Measurements from ENCODE around the gene WARS2.

WARS2 gene

GRCh38 chr1:118997225-118997624 is 143.2 kb downstream of the WARS2 start:
- no peak for TF ChIP-seq CTCF (IDR thresholded peaks at IDR 0.05; ENCODE audit: control extremely low read depth, extremely low read depth, low read depth, missing control alignments)
- ChIA-PET CTCF (interaction anchor here (1.7 to 4.3 kb wide), 2 partner anchors 9 to 11 kb away, joined by 3 to 27 read pairs; no protein-coding TSS in a partner anchor), POLR2A (no interaction called here)
- DNase-seq (ENCODE audit: extremely low spot score) = no peak

GRCh38 chr1:118995312-118996016 is 145.0 kb downstream of the WARS2 start:
- POLR2A ChIA-PET = no interaction called here
- DNase-seq (ENCODE audit: extremely low spot score) = no peak
- CTCF ChIA-PET = interaction anchor here (1.1 to 4.3 kb wide), 2 partner anchors 9 to 13 kb away, joined by 3 to 27 read pairs; no protein-coding TSS in a partner anchor
- no peak for TF ChIP-seq CTCF (IDR thresholded peaks at IDR 0.05; ENCODE audit: control extremely low read depth, extremely low read depth, low read depth, missing control alignments)

- no peak for DNase-seq (ENCODE audit: extremely low spot score)
- CTCF ChIA-PET = interaction anchor here (1.2 kb wide), 1 partner anchor 9 kb away, joined by 3 read pairs; no protein-coding TSS in a partner anchor
- POLR2A ChIA-PET = no interaction called here
- no peak for TF ChIP-seq CTCF (IDR thresholded peaks at IDR 0.05; ENCODE audit: control extremely low read depth, extremely low read depth, low read depth, missing control alignments)
Observed at GRCh38 chr1:118993700-118994026, 146.8 kb downstream of the WARS2 start.

- no peak for TF ChIP-seq CTCF (IDR thresholded peaks at IDR 0.05; ENCODE audit: control extremely low read depth, extremely low read depth, low read depth, missing control alignments)
- DNase-seq (ENCODE audit: extremely low spot score) = no peak
- POLR2A ChIA-PET = no interaction called here
- CTCF ChIA-PET = interaction anchor here (1.2 kb wide), 1 partner anchor 9 kb away, joined by 3 read pairs; no protein-coding TSS in a partner anchor
Observed at GRCh38 chr1:118992868-118993699, 147.4 kb downstream of the WARS2 start.

- ChIA-PET POLR2A (no interaction called here), CTCF (interaction anchor here (1.2 kb wide), 1 partner anchor 8 kb away, joined by 3 read pairs; no protein-coding TSS in a partner anchor)
- no peak for TF ChIP-seq CTCF (IDR thresholded peaks at IDR 0.05; ENCODE audit: control extremely low read depth, extremely low read depth, low read depth, missing control alignments)
- no peak for DNase-seq (ENCODE audit: extremely low spot score)
Observed at GRCh38 chr1:118992237-118992825, 148.1 kb downstream of the WARS2 start.

GRCh38 chr1:118991448-118991847 is 149.0 kb downstream of the WARS2 start:
- TF ChIP-seq CTCF (IDR thresholded peaks at IDR 0.05; ENCODE audit: control extremely low read depth, extremely low read depth, low read depth, missing control alignments) = no peak
- ChIA-PET POLR2A (no interaction called here), CTCF (no interaction called here)
- no peak for DNase-seq (ENCODE audit: extremely low spot score)

Measured in GM10248 (cell line).